K562 (cell line): ENCODE measurements around the gene CD82. TPM values are rescaled to one million over a fixed set of nuclear protein-coding genes. Genes with fewer than 3 reads are reported as not detected.
A peak's percentile ranks its signal among the peaks of the same experiment; 100 is the strongest.

Experiments
- ATAC-seq: fragments of 200-7000 bp; cut with Tn5 transposase; 3 replicates; pipeline ENCODE4 v1.9.1; 2020; ENCODE audit warnings: moderate library complexity
- BruUV-seq: library from RNA; stranded (reverse); fragments of 400-500 nt; replicated peaks from 2 replicates; lab custom pipeline; 2021; lab: Mats Ljungman, UMichigan
- CTCF ChIA-PET: fragments of 300-600 bp; formaldehyde crosslinking; extraction: SDS; loops from one replicate; lab custom pipeline; 2021; ENCODE audit warnings: low intra/inter-chr PET ratio; lab: Yijun Ruan, JAX
- POLR2A ChIA-PET: fragments of 300-600, 350-650 bp; sonication (Branson Sonifier 250); formaldehyde crosslinking; extraction: SDS; loops from one replicate; lab custom pipeline; 2021; ENCODE audit warnings: antibody characterized with exemption, inconsistent platforms; lab: Yijun Ruan, JAX
- DNase-seq, 4 experiments: peaks; one replicate each; pipeline versions ENCODE4 v3.0.0 to v3.0.0-alpha.2; 2011 to 2018; ENCODE audit warnings: low spot score in 3 of 4, mixed read lengths in 3 of 4; ENCODE audit errors: extremely low read depth in 1 of 4
- FAIRE-seq: peaks from 2 replicates; lab custom pipeline; 2011; peaks lifted over from hg19 to GRCh38; lab: Jason Lieb, UNC
- H2AFZ ChIP-seq: 2 replicates; pipeline ENCODE4 v1.6.0; 2011; ENCODE audit warnings: low read depth, low read length, control low read depth, inconsistent platforms
- H3K27ac ChIP-seq: fragments of 200-600 bp; 3 replicates; pipeline ENCODE4 v1.8.0; 2011; ENCODE audit warnings: low read depth, mild to moderate bottlenecking, control low read depth, inconsistent platforms, low read length, moderate library complexity, mixed read lengths; ENCODE audit errors: extremely low read depth
- H3K27me3 ChIP-seq, 2 experiments: fragments of 300-600 bp in 1 of 2; 2 replicates in 1 of 2; 3 replicates in 1 of 2; pipeline versions ENCODE4 v1.6.0 to v1.8.0; 2011; ENCODE audit warnings: inconsistent platforms in 2 of 2, low read length in 2 of 2, mild to moderate bottlenecking in 1 of 2, mixed read lengths in 1 of 2, moderate library complexity in 1 of 2; ENCODE audit not compliant: control insufficient read depth in 2 of 2, insufficient read depth in 2 of 2
- H3K36me3 ChIP-seq: fragments of 300-600 bp; 3 replicates; pipeline ENCODE4 v1.8.0; 2011; ENCODE audit warnings: mild to moderate bottlenecking, low read length, inconsistent platforms; ENCODE audit not compliant: control insufficient read depth, insufficient read depth
- H3K4me1 ChIP-seq, 2 experiments: fragments of 200-600 bp in 1 of 2; replicated peaks in 1 of 2; 2 replicates in 1 of 2; 3 replicates in 1 of 2; pipeline versions ENCODE4 v1.5.1 to v1.8.0; 2011; ENCODE audit warnings: inconsistent platforms in 2 of 2, low read length in 2 of 2, mild to moderate bottlenecking in 1 of 2, mixed read lengths in 1 of 2, moderate library complexity in 1 of 2; ENCODE audit not compliant: control insufficient read depth in 2 of 2, insufficient read depth in 2 of 2
- H3K4me2 ChIP-seq: 2 replicates; pipeline ENCODE4 v1.6.1; 2011; ENCODE audit warnings: low read length, control low read depth, inconsistent platforms, mixed read lengths; ENCODE audit not compliant: insufficient read depth
- H3K4me3 ChIP-seq: fragments of 200-600 bp; sonication (generic), shearing (Covaris generic); 2 replicates; pipeline ENCODE4 v1.5.1; 2016; ENCODE audit warnings: control low read depth, inconsistent platforms
- H3K79me2 ChIP-seq: fragments of 200-600 bp; 3 replicates; pipeline ENCODE4 v1.8.0; 2011; ENCODE audit warnings: low read length, inconsistent platforms; ENCODE audit not compliant: control insufficient read depth, insufficient read depth
- H3K9ac ChIP-seq, 2 experiments: 2 replicates each; pipeline versions ENCODE4 v1.6.0 to v1.6.1; 2011; ENCODE audit warnings: low read depth in 2 of 2, low read length in 2 of 2, control low read depth in 1 of 2, inconsistent platforms in 1 of 2, mild to moderate bottlenecking in 1 of 2, mixed read lengths in 1 of 2; ENCODE audit not compliant: insufficient read depth in 1 of 2
- H3K9me1 ChIP-seq: one replicate; pipeline ENCODE4 v1.6.0; 2011; ENCODE audit warnings: inconsistent platforms, mild to moderate bottlenecking, low read length, moderate library complexity; ENCODE audit not compliant: control insufficient read depth, insufficient read depth
- H3K9me3 ChIP-seq: replicated peaks from 2 replicates; pipeline ENCODE4 v1.5.1; 2011; ENCODE audit warnings: low read depth, low read length, inconsistent platforms; ENCODE audit not compliant: control insufficient read depth, insufficient read depth
- H4K20me1 ChIP-seq: replicated peaks from 2 replicates; pipeline ENCODE4 v1.6.1; 2011; ENCODE audit warnings: low read length, inconsistent platforms, mixed read lengths; ENCODE audit not compliant: control insufficient read depth, insufficient read depth
- TAF9B ChIP-seq: fragments of 450-650 bp; IDR thresholded peaks from 2 replicates; pipeline ENCODE4 v1.6.1; 2018; ENCODE audit warnings: mild to moderate bottlenecking; ENCODE audit not compliant: partially characterized antibody
- WGBS: fragments of 100-300 bp; shearing (Covaris generic); methylation state at CpG from one replicate; pipeline ENCODE4 v1.1.6; 2016; ENCODE audit warnings: low coverage, mixed read lengths; ENCODE audit not compliant: insufficient coverage; ENCODE audit errors: missing lambda C conversion rate; 5-methylcytosine and 5-hydroxymethylcytosine counted together
- in situ Hi-C: fragments of 300-500 bp; cut with MboI; formaldehyde crosslinking; loops from 4 replicates; pipeline ENCODE4 v1.15.0; 2018; ENCODE audit warnings: inconsistent platforms, mixed read lengths
- intact Hi-C: fragments of 100-400 bp; cut with micrococcal nuclease; formaldehyde crosslinking; loops from 2 replicates; pipeline ENCODE4 v1.14.2; 2022
- polyA plus RNA-seq, 8 experiments: library from polyadenylated mRNA; depleted of rRNA in 4 of 8; stranded (reverse) in 5 of 8; unstranded in 3 of 8; fragments of >200 nt; fragmentation: Nextera tagmentation in 2 of 8; fragmentation: Illumina TruSeq in 1 of 8; extraction: Ambion mirVana in 2 of 8; extraction: Trizol in 1 of 8; gene quantifications; 2 replicates each; pipeline versions ENCODE4 v1.2.1 to v1.2.3, GENCODE V29; 2011 to 2014; ENCODE audit warnings: inconsistent platforms in 1 of 8, missing spikeins in 1 of 8
- total RNA-seq, 7 experiments: library from RNA; depleted of rRNA in 6 of 7; stranded (reverse); fragments of >200 nt in 6 of 7; fragmentation: Illumina TruSeq in 2 of 7; extraction: Trizol in 2 of 7; gene quantifications; 2 replicates each; pipeline versions ENCODE4 v1.2.1 to v1.2.3, GENCODE V29; 2011 to 2021; ENCODE audit warnings: low replicate concordance in 1 of 7
- TF ChIP-seq, protein P1 (sequence below), 3 experiments: fragments of 200-800 bp in 1 of 3; fragments of 250-450 bp in 1 of 3; fragments of 450-650 bp in 1 of 3; sonication (Bioruptor Pico) in 1 of 3; sonication (Bioruptor generic) in 1 of 3; formaldehyde crosslinking in 1 of 3; IDR thresholded peaks; 2 replicates each; pipeline versions ENCODE4 v1.6.1 to v1.8.0; 2016 to 2022; ENCODE audit warnings: mild to moderate bottlenecking in 2 of 3, missing genetic modification characterization in 2 of 3, missing compliant biosample characterization in 1 of 3, moderate library complexity in 1 of 3

CD82 gene
- total and polyA plus RNA-seq, 9 of the 15 experiments (the other 6 are each of a cell fraction or from before 2014, with no cell fraction given): 0.27 to 9.4 (median 3.0) TPM

DNA sequence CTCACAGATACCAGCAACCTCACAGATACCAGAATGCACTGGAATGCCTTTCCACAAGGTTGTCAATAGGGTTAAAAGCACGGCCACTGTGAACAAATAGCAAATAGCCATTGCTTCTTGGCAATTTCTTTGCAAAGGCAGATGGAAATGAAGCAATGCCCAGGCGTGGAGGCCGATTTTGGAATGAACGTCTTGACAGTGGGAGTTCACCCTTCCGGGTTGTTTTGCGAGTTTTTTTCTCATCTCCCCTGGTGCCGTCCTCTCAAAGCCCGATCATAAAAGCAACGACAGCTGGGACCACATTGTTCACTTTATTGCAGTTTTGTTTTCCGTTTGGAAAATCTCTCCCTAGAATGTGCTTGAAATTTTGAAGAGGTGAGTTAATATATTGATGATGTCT is 38.0 kb upstream of the CD82 start:
- Histone ChIP-seq H3K27ac (peak overlapping the region; percentile 70; the same call in 1 of the 3 replicates), H2AFZ (peak overlapping the region; percentile 97), H3K9ac (peak overlapping the region; percentile 14 to 43; a peak in 3 of 4 replicates), H3K36me3 (no peaks in the 10 kb centered on the region; the same call in 2 of the 3 replicates), H3K4me3 (no peak overlapping the region), H3K9me1 (no peaks in the 10 kb centered on the region), H3K4me2 (no peak overlapping the region), H3K79me2 (no peaks in the 10 kb centered on the region), H3K9me3 (peaks cover 3% of the 10 kb centered on the region; the same call in 1 of the 2 replicates), H4K20me1 (no peaks in the 10 kb centered on the region), H3K4me1 (peaks cover 65 to 76% of the 10 kb centered on the region in 2 experiments), H3K27me3 (no peaks in the 10 kb centered on the region)
- TF ChIP-seq TAF9B: no peak
- TF ChIP-seq, protein P1, sequence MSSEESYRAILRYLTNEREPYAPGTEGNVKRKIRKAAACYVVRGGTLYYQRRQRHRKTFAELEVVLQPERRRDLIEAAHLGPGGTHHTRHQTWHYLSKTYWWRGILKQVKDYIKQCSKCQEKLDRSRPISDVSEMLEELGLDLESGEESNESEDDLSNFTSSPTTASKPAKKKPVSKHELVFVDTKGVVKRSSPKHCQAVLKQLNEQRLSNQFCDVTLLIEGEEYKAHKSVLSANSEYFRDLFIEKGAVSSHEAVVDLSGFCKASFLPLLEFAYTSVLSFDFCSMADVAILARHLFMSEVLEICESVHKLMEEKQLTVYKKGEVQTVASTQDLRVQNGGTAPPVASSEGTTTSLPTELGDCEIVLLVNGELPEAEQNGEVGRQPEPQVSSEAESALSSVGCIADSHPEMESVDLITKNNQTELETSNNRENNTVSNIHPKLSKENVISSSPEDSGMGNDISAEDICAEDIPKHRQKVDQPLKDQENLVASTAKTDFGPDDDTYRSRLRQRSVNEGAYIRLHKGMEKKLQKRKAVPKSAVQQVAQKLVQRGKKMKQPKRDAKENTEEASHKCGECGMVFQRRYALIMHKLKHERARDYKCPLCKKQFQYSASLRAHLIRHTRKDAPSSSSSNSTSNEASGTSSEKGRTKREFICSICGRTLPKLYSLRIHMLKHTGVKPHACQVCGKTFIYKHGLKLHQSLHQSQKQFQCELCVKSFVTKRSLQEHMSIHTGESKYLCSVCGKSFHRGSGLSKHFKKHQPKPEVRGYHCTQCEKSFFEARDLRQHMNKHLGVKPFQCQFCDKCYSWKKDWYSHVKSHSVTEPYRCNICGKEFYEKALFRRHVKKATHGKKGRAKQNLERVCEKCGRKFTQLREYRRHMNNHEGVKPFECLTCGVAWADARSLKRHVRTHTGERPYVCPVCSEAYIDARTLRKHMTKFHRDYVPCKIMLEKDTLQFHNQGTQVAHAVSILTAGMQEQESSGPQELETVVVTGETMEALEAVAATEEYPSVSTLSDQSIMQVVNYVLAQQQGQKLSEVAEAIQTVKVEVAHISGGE (CRISPR knock-in tag; IDR thresholded peaks at IDR 0.05): 0 out of 6 replicates have a peak, but pooled peaks of 1 of the 3 experiments have one; percentile 1
- intact Hi-C loops (no loop called here), in situ Hi-C loops (no loop called here)
- CTCF ChIA-PET: no interaction called here
- FAIRE-seq: no peak
- no peak for ATAC-seq
- POLR2A ChIA-PET: no interaction called here
- 78% methylated on average over 10 of the region's 10 CpGs for WGBS
- BruUV-seq: no TSS peak
- no peak for DNase-seq
